HepG2 (cell line): Measurements from ENCODE around the gene CYLD. TPM values are rescaled to one million over a fixed set of nuclear protein-coding genes. Genes with fewer than 3 reads are reported as not detected.

Source experiments
- ARNT ChIP-seq: fragments of 450-650 bp; IDR thresholded peaks from 2 replicates; pipeline ENCODE4 v1.6.1; 2017
- EHMT2 ChIP-seq: fragments of 200-600 bp; sonication (generic); IDR thresholded peaks from 2 replicates; pipeline ENCODE4 v1.7.0; 2017; ENCODE audit warnings: antibody characterized with exemption, low read depth, low read length, borderline replicate concordance
- JUND ChIP-seq: sonication (generic); formaldehyde crosslinking; IDR thresholded peaks from 2 replicates; pipeline ENCODE4 v1.8.0; 2022; ENCODE audit warnings: mild to moderate bottlenecking, missing genetic modification reagents
- NAIF1 ChIP-seq: sonication (generic); formaldehyde crosslinking; IDR thresholded peaks from 2 replicates; pipeline ENCODE4 v1.5.0; 2020; ENCODE audit warnings: mild to moderate bottlenecking, missing genetic modification reagents, borderline replicate concordance
- PRMT3 ChIP-seq: sonication (generic); formaldehyde crosslinking; IDR thresholded peaks from 2 replicates; pipeline ENCODE4 v1.8.1; 2022; ENCODE audit warnings: low read depth, mild to moderate bottlenecking, moderate library complexity, missing genetic modification reagents, borderline replicate concordance
- RFXAP ChIP-seq: sonication (generic); formaldehyde crosslinking; IDR thresholded peaks from 2 replicates; pipeline ENCODE4 v1.4.0; 2020; ENCODE audit warnings: missing genetic modification reagents, borderline replicate concordance
- SKI ChIP-seq: fragments of 450-650 bp; IDR thresholded peaks from one replicate; pipeline ENCODE4 v1.6.1; 2018; ENCODE audit warnings: mild to moderate bottlenecking; ENCODE audit not compliant: partially characterized antibody
- TBX3 ChIP-seq: fragments of 450-650 bp; IDR thresholded peaks from 2 replicates; pipeline ENCODE4 v1.6.1; 2017; ENCODE audit warnings: antibody characterized with exemption, mild to moderate bottlenecking, inconsistent platforms, borderline replicate concordance
- U2AF2 ChIP-seq: fragments of 200-400 bp; formaldehyde crosslinking; IDR thresholded peaks from 2 replicates; pipeline ENCODE4 v1.6.1; 2017; ENCODE audit warnings: low read depth, mild to moderate bottlenecking, low read length
- ZNF468 ChIP-seq: sonication (generic); formaldehyde crosslinking; IDR thresholded peaks from 2 replicates; pipeline ENCODE4 v1.8.0; 2022; ENCODE audit warnings: mild to moderate bottlenecking, moderate library complexity, missing genetic modification reagents
- ZNF557 ChIP-seq: sonication (generic); formaldehyde crosslinking; IDR thresholded peaks from 2 replicates; pipeline ENCODE4 v1.4.0; 2020; ENCODE audit warnings: missing genetic modification reagents
- ZNF883 ChIP-seq: sonication (generic); formaldehyde crosslinking; IDR thresholded peaks from 2 replicates; pipeline ENCODE4 v1.5.1; 2020; ENCODE audit warnings: mild to moderate bottlenecking, missing genetic modification reagents; ENCODE audit errors: not compliant biosample characterization
- polyA plus RNA-seq, 8 experiments: library from polyadenylated mRNA; depleted of rRNA in 3 of 8; stranded (reverse) in 7 of 8; unstranded in 1 of 8; fragments of >200 nt; fragmentation: Illumina TruSeq in 4 of 8; extraction: Trizol in 4 of 8; gene quantifications; 2 replicates each; pipeline versions ENCODE4 v1.2.1 to v1.2.3, GENCODE V29; 2011 to 2016; ENCODE audit warnings: low read depth in 4 of 8, missing spikeins in 1 of 8, mixed read lengths in 1 of 8; ENCODE audit not compliant: insufficient read depth in 1 of 8
- total RNA-seq, 5 experiments: library from RNA; depleted of rRNA; stranded (reverse); fragments of >200 nt; fragmentation: Illumina TruSeq; extraction: Trizol; gene quantifications; 2 replicates each; pipeline ENCODE4 v1.2.3, GENCODE V29; 2016; ENCODE audit warnings: low read depth in 1 of 5
- TF ChIP-seq, protein P1 (sequence below): sonication (generic); formaldehyde crosslinking; IDR thresholded peaks from 2 replicates; pipeline ENCODE4 v1.4.0; 2020; ENCODE audit warnings: mild to moderate bottlenecking, missing genetic modification reagents
- TF ChIP-seq, protein P2 (sequence below): sonication (generic); formaldehyde crosslinking; IDR thresholded peaks from 2 replicates; pipeline ENCODE4 v1.8.1; 2023; ENCODE audit warnings: mild to moderate bottlenecking, inconsistent platforms, moderate library complexity, missing genetic modification reagents, borderline replicate concordance
- TF ChIP-seq, protein P3 (sequence below): sonication (generic); formaldehyde crosslinking; IDR thresholded peaks from 2 replicates; pipeline ENCODE4 v1.8.0; 2022; ENCODE audit warnings: low read depth, missing genetic modification reagents

Gene CYLD
- total and polyA plus RNA-seq, 2 of the 13 experiments (the other 11 are each of a cell fraction or from before 2014, with no cell fraction given), result 6.1 to 11.4 TPM

DNA sequence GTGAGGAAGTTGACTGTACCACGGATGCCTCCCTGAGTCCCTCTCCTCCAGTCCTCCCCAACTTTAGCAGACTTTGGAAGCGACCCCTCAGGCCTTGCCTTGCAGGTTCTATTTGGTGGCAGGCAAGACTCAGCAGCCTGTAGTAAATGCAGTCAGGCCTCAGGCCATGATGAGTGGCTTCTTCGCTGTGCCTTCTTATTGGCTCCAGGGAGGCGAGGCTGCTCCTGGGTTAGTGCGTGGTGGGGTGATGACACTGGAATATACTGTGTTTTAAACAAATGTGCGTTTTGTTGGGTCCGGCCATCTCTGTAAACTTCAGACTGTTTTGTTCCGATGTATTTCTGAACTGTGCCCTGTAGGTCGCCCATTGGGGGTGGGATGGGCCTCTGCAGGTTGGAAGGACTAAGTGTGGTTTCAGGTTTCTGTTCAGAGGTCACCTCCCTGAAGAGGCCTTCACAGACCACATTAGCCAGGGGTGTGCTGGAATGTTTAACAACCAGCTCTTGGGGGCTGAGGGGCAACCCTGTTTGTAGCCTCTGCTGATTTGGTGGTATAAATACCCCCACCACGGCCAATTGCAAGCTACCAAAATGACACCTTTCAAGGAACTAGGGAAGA is 62.5 kb downstream of the CYLD start (continued):
- TF ChIP-seq, protein P1, sequence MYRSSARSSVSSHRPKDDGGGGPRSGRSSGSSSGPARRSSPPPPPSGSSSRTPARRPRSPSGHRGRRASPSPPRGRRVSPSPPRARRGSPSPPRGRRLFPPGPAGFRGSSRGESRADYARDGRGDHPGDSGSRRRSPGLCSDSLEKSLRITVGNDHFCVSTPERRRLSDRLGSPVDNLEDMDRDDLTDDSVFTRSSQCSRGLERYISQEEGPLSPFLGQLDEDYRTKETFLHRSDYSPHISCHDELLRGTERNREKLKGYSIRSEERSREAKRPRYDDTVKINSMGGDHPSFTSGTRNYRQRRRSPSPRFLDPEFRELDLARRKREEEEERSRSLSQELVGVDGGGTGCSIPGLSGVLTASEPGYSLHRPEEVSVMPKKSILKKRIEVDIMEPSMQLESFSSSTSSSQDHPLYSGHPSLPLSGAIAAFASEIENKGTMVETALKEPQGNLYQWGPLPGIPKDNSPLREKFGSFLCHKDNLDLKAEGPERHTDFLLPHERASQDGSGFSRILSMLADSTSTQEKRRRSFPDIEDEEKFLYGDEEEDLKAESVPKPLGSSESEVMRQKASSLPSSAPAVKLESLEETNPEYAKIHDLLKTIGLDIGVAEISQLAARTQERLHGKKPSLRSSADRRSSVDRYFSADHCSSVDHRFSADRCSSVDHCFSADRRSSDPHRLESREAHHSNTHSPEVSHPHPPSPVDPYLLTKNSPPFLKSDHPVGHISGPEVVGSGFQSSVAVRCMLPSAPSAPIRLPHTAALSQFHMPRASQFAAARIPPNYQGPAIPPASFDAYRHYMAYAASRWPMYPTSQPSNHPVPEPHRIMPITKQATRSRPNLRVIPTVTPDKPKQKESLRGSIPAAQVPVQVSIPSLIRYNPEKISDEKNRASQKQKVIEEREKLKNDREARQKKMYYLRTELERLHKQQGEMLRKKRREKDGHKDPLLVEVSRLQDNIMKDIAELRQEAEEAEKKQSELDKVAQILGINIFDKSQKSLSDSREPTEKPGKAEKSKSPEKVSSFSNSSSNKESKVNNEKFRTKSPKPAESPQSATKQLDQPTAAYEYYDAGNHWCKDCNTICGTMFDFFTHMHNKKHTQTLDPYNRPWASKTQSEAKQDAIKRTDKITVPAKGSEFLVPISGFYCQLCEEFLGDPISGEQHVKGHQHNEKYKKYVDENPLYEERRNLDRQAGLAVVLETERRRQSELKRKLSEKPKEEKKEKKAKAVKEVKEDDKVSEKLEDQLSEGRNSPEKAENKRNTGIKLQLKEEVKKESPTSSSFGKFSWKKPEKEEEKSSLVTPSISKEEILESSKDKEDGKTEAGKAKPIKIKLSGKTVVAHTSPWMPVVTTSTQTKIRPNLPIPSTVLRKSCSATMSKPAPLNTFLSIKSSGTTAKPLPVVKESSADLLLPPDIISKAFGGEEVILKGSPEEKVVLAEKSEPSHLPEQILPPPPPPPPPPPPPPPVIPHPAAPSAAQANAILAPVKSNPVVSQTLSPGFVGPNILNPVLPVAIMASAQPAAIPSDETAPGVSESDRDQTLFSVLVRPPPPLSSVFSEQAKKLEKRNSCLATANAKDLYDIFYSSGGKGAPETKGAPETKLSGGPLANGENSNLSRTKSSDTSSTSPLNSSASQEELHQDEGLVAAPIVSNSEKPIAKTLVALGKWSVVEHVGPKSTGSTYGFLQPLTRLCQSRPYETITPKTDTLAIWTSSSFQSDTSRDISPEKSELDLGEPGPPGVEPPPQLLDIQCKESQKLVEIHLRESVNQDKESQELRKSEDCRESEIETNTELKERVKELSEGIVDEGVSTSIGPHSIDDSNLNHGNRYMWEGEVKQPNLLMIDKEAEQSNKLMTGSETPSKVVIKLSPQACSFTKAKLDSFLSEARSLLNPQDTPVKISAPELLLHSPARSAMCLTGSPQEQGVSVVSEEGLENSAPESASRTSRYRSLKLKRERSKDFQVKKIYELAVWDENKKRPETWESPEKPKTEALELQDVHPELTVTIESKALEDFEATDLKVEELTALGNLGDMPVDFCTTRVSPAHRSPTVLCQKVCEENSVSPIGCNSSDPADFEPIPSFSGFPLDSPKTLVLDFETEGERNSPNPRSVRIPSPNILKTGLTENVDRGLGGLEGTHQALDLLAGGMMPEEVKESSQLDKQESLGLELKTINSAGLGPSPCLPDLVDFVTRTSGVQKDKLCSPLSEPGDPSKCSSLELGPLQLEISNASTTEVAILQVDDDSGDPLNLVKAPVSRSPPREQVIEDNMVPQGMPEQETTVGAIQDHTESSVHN (CRISPR knock-in tag), result no peak
- TF ChIP-seq NAIF1 (CRISPR knock-in tag) (no peak), ZNF557 (CRISPR knock-in tag) (no peak), PRMT3 (no peak), JUND (CRISPR knock-in tag) (no peak), ZNF468 (no peak), ARNT (no peak), ZNF883 (CRISPR knock-in tag) (peak; percentile 70), U2AF2 (no peak), EHMT2 (peak; percentile 65; the same call in 1 of the 2 replicates), TBX3 (peak; percentile 44; the same call in 1 of the 2 replicates), RFXAP (CRISPR knock-in tag) (peak; percentile 81; the same call in 1 of the 2 replicates), SKI (no peak)
- TF ChIP-seq, protein P2, sequence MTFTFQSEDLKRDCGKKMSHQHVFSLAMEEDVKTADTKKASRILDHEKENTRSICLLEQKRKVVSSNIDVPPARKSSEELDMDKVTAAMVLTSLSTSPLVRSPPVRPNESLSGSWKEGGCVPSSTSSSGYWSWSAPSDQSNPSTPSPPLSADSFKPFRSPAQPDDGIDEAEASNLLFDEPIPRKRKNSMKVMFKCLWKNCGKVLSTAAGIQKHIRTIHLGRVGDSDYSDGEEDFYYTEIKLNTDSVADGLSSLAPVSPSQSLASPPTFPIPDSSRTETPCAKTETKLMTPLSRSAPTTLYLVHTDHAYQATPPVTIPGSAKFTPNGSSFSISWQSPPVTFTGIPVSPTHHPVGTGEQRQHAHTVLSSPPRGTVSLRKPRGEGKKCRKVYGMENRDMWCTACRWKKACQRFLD (CRISPR knock-in tag), result peak; percentile 38; the same call in 1 of the 2 replicates
- TF ChIP-seq, protein P3, sequence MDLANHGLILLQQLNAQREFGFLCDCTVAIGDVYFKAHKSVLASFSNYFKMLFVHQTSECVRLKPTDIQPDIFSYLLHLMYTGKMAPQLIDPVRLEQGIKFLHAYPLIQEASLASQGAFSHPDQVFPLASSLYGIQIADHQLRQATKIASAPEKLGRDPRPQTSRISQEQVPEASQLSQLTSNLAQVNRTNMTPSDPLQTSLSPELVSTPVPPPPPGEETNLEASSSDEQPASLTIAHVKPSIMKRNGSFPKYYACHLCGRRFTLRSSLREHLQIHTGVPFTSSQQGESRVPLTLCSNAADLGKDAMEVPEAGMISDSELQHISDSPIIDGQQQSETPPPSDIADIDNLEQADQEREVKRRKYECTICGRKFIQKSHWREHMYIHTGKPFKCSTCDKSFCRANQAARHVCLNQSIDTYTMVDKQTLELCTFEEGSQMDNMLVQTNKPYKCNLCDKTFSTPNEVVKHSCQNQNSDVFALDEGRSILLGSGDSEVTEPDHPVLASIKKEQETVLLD, result no peak
